Activated T-cell treated with anti-CD3 and anti-CD28 coated beads for 48 hours (primary cell): ENCODE results near the gene TRIM73.
A peak's percentile ranks its signal among the peaks of the same experiment; 100 is the strongest.
"Not testable (repeated sequence)": the region's sequence is repeated elsewhere in the genome, so short reads cannot be mapped to it uniquely, and the experiment has no call there.

Source experiments
- DNase-seq: peaks from one replicate; pipeline ENCODE4 v3.0.0-alpha.2; 2020; ENCODE audit warnings: low read depth

The TRIM73 gene

DNA sequence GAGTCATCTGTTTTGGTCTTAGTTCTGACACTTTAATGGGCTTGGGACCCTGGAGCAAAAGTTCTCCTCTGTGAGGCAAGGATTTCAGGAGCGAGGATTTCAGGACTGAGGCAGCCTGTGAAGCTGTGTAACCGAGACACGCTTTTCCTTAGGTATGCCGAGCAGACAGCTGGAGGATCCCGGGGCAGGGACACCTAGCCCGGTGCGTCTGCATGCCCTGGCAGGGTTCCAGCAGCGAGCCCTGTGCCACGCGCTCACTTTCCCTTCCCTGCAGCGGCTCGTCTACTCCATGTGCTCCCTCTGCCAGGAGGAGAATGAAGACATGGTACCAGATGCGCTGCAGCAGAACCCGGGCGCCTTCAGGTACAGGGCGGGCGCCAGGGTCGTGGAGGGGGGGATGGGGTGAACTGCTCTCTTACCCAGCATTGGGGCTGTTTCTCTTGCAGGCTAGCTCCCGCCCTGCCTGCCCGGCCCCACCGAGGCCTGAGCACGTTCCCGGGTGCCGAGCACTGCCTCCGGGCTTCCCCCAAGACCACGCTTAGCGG lies 20.5 kb downstream of the TRIM73 start:
- DNase-seq: not testable (repeated sequence)

DNA sequence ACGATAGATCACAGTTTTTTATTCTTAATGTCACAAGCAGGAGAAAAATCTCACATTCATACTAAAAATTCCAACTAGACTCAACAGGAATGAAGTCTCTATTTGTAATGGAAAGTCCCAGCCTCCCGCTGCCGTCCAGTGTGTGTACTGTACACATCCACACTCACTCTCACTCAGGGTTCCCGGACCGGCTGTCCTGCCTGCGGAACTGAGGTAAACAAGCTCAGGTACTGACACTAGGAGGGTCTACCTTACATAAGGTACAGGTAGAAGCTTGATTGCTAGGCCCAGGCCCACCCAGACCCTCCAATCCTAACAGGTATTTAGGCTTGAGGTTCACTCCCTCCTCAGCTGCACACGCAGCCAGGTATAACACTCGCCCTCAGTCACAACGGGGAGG lies 21.4 kb downstream of the TRIM73 start:
- not testable (repeated sequence) for DNase-seq

DNA sequence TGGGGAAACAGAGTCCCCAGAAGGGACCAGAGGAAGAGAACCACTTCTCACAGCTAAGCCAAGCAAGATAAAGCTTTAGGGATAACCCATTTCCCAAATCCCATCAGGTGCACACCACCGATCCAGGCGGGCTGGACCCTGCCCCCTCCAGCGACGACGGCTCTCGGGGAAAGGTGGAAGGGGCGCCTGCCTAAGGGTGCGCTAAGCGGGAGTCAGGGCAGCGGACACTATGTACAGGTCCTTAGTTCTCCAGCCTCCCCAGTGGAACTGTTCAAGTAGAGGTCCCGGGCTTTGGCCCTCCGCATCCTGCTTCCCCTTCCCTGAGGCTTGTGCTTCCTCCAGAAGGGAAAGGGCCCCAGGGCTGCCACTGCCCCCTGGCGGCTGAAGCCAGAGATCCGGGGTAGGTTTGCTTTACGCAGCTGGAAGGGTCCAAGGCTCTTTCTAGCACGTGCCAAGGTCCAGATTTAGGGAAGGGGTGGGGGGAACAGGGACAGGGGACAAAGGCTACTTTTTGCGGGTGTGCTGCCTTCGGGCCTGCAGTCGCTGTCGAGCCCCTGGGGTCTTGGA lies 22.9 kb downstream of the TRIM73 start:
- DNase-seq: not testable (repeated sequence)

DNA sequence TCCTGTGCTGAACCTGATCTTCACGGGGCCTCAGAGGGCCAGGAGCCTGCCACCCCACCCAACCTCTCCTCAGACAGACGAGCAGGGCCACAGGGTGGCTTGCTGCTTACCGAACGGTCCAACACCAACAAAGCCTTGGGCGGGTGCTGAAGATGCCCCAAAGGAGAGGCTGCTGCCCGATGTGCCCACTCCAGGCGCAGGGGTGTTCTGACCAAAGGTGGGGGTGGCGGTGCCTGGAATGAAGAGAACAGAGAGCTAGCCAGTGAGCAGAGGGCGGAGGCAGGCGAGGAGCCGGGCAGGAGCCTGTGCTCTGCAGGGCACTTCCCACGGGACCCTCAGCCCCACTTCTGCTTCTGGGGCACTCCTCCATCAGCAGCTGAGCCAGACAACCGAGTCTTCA lies 23.8 kb downstream of the TRIM73 start:
- DNase-seq: not testable (repeated sequence)

DNA sequence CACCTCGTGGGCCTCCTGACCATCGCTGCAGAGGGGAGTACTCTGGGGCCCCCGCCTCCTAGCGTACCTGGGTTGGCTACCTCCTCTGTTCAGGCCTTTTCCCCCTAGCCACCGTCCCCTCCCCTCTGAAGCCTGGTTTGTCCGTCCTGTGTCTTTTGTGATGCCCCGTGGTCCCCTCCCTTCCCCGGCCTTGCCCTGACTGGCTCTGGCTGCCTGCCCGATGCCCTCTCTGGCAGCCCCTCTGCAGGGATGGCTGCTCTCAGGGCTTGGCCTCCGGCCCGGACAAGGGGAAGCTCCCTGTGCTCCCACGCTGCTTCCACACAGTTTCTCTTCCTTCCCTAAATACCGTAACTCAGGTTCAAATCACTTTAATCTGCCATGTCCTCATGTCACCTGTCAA lies 24.3 kb downstream of the TRIM73 start:
- DNase-seq: not testable (repeated sequence)

DNA sequence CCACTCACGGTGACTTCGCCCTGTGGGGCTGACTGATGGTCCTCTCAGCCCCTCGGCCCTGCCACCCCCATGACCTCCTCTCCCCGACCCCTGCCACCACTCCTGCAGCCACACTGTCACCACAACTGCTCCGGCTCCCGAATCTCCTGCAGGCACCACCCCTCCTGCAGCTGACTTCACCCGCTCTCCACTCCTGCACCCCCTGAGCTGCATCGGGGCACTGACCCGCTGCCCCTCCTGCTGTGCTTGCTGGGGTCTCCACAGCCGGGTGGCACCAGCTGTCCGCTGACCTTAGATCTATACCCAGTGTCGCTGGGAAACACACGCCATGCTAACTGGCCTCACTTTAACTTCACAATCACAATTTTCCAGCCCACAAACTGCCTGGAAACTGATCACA lies 24.7 kb downstream of the TRIM73 start:
- not testable (repeated sequence) for DNase-seq

DNA sequence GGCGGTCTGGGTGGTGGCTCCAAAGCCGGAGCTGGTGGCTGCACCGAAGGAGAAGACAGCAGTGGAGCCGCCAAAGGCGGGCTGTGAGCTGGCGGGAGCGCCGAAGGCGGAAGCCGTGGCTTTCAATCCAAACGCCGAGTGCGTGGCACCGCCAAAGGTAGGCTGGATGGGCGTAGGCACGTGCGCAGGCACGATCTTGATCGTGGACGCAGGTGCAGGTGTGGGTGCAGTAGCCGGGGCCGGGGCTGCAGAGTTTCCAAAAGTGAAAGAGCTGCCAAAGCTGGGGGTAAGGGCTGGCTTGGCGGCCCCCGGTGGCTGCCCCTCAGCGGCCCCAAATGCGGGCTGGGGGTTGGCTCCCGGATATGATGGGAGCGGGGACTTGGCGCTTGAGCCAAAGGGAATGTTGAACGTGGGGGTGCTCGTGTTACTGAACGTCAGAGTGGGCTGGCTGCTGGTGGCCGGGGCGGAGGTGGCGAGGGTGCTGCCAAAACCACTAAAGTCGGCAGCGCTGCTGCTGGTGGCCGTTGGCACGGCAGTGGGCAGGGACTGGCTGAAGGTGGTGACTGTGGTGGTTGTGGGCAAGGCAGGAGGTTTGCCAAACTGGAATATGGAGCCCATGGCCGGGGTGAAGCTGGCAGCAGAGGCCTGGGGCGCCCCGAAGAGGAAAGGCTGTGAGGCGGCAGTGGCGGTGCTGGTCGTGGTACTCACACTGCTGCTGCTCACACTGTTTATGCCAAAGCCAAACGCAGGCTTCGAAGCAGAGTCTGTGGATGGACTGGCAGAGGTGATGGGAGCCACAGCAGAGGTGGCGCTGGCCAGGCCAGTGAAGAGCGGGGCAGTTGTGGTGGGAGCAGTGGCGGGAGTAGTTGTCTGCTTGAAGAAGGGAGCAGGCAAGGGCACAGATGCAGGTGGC lies 26.6 kb downstream of the TRIM73 start:
- not testable (repeated sequence) for DNase-seq

DNA sequence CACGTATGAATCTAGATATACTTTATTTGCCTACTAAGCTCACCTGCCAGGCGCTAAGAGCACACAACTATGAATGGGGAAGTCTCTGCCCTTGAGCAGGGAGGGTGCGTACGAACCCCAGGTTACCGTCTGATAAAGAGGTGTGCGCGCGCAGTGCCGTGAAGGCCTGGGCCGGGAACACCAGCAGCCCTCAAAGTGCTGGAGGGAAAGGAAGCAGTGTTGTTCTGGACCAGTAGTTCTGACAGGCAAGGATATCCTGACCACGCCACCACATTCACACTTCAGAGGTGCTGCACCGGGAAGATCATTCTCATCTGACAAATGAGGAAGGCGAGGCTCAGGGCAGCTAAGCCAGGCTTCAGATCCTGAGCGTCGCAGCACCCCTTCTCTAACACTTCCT lies 28.1 kb downstream of the TRIM73 start:
- DNase-seq: not testable (repeated sequence)

DNA sequence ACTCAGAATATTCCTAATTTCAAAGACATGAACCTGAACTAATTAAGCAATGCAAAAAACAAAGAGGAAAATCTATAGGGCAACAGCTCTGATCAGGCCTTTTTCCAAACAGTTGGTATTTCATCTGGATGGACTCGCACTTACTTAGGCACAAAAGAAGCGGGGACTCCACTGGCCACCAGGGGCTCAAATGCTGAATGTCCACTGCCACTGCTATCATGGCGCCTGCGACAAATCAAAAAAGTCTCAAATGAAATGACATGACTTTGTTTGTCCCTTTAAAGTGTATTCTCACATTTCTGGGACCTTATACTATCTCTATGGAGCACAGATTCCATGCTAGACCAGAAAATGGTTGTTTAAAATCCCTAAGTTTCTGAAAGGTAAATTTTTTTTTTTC lies 43.6 kb downstream of the TRIM73 start:
- DNase-seq: not testable (repeated sequence)

DNA sequence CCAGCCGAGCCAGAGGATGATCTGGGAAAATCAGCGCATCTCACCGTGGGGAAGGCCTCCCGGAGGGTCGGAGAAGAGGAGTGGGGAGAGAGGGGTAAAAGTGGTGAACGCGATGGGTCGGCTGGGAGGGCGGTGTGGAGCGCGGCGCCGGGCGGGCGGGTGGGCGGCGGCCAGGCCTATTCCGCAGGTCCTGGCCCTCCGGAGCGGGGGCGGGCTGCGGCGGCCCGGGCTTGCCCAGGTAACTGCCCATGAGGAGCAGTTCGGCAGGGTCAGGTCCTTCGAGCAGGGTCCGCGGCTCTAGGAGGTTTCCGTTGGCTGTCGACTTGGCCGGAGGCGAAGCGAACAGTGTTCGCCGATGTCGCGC lies 46.7 kb downstream of the TRIM73 start:
- DNase-seq: not testable (repeated sequence)

DNA sequence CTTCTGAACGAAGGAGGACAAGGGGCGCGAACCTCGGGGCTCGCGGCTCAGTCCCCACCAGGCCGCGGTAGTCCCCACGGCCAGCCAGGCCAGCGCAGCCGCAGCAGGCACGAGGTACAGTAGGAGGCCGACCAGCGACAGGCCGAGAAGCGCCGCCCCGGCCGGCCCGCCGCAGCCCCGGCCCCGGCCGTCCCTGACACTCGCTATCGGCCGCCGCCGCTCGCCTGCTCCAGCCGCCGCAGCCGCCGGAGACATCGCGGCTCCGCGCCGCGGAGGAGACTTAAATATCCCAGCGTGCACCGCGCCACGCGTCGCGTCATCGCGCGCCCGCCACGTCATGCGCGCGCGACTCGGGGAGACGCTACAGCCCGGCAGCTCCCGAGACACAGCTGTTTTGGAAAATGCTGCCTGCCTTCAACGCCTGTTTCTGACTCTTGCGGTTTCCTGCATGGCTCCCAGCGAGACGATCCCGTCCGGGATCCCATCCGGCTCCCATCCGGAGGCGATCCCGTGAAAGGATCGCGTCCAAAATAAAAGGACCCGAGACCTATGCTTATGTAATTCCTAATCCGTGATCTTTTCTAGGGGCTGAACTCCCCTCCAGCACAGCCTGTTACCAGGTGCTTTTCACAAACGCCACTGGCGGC lies 47.2 kb downstream of the TRIM73 start:
- peak; percentile 18 for DNase-seq

DNA sequence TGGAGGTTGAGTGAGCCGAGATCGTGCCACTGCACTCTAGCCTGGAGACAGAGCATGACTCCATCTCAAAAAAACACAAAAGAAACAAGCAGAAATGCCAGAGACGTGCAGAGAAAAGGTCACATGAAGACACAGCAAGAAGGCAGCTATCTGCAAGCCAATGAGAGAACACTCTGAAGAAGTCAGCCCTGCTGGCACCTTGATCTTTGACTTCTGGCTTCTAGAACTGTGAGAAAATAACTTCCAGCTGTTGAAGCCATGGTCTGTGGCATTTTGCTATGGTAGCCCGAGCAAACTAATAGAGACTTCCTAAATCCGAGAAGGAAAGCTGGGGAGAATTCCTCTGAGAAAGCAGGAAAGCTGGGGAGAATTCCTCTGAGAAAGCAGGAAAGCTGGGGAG lies 54.5 kb downstream of the TRIM73 start:
- DNase-seq: not testable (repeated sequence)

DNA sequence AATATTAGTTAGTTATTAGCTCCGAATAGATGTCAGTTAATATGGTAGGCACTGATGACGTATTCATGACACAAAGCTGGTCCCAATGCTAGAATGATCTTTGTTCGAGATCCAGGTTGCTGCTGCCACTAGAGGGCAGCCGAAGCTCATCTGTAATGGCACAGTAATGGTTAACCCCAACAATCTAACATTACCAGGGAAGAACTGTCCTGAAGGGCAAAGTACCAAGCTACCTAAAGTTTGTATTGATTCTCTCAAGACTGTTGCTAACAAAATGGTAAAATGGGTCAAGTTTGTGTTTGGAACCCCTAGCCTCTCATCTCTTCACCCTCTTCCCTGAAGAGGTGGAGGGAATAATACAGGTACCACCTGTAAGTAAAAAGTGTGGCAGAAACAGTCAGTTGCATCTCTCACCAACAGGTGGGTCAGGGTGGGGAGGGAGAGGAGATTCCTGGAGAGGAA lies 57.1 kb downstream of the TRIM73 start:
- not testable (repeated sequence) for DNase-seq
